GM23248 (cell line): ENCODE results near the gene STRAP.

Source experiments
- EZH2 ChIP-seq: fragments of 200-600 bp; sonication (generic); IDR thresholded peaks from 2 replicates; pipeline ENCODE4 v1.6.1; 2018; ENCODE audit warnings: antibody characterized with exemption, mild to moderate bottlenecking; ENCODE audit not compliant: insufficient read depth, poor library complexity, severe bottlenecking
- EZH2phosphoT487 ChIP-seq: fragments of 200-600 bp; sonication (generic); IDR thresholded peaks from 2 replicates; pipeline ENCODE4 v1.6.1; 2018; ENCODE audit warnings: antibody characterized with exemption, moderate library complexity, mild to moderate bottlenecking, low read depth; ENCODE audit not compliant: insufficient read depth

GRCh38 chr12:15853877-15854276 is 28.3 kb upstream of the STRAP start:
- no peak for TF ChIP-seq EZH2
- no peak for TF ChIP-seq EZH2phosphoT487
